Activated CD4-positive, alpha-beta T cell treated with anti-CD3 and anti-CD28 coated beads, Interleukin-2, amount 10 ng/mL, durations not matched to agents 24 days and 14 days (primary cell): Measurements from ENCODE around the gene TMPRSS6. TPM values are rescaled to one million over a fixed set of nuclear protein-coding genes. Genes with fewer than 3 reads are reported as not detected.

ENCODE experiments used
- DNase-seq: peaks from one replicate; pipeline ENCODE4 v3.0.0; 2022
- H3K27ac Mint-ChIP-seq: one replicate; pipeline ENCODE4 v1.8.0; 2022; ENCODE audit warnings: mild to moderate bottlenecking, mixed read lengths
- H3K27me3 Mint-ChIP-seq: one replicate; pipeline ENCODE4 v1.8.0; 2022; ENCODE audit warnings: mixed read lengths
- H3K36me3 Mint-ChIP-seq: one replicate; pipeline ENCODE4 v1.8.0; 2022; ENCODE audit warnings: low read depth, mild to moderate bottlenecking, mixed read lengths
- H3K4me1 Mint-ChIP-seq: one replicate; pipeline ENCODE4 v1.8.0; 2021; ENCODE audit warnings: mixed read lengths
- H3K4me3 Mint-ChIP-seq: one replicate; pipeline ENCODE4 v1.8.0; 2022; ENCODE audit warnings: mild to moderate bottlenecking, moderate library complexity, mixed read lengths
- H3K9me3 Mint-ChIP-seq: one replicate; pipeline ENCODE4 v1.8.0; 2021; ENCODE audit warnings: mixed read lengths
- intact Hi-C: fragments of 100-400 bp; cut with micrococcal nuclease; formaldehyde crosslinking; loops from one replicate; pipeline ENCODE4 v1.15.1; 2023
- total RNA-seq: library from RNA; stranded (reverse); gene quantifications from 2 replicates; pipeline ENCODE4 v1.2.3, GENCODE V29; 2022

TMPRSS6 gene
- total RNA-seq, 1 donor from 2014 or later: 6.8 TPM

DNA sequence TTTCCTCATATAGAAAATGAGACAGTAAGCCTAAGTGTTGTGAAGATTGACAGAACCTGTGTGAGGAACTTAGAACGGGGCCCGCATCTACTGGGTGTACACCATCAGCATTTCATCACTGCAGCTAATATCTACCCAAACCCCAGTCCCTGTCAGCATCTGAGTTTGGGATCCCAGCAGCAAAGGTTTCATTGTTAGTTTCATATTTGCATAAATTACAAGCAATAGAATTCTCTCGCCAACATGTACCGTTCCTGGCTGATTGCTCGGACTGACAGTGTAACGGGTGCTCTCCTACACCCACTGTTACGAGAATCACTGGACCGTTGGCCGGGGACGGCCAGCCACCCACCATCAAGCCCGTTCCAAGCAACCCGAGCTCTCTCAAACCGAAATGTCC lies 10.4 kb upstream of the TMPRSS6 start:
- H3K4me1 Mint-ChIP-seq: peaks cover 79% of the 10 kb centered on the region
- no peak for DNase-seq
- peak overlapping the region; percentile 98 for H3K27ac Mint-ChIP-seq
- no peak overlapping the region for H3K4me3 Mint-ChIP-seq
- H3K27me3 Mint-ChIP-seq: no peaks in the 10 kb centered on the region
- H3K36me3 Mint-ChIP-seq: peaks cover 35% of the 10 kb centered on the region
- intact Hi-C loops: loop anchor here (2.0 to 5.0 kb wide), 2 partner anchors 19 to 122 kb away; partner anchors contain the start of gene RAC2
- H3K9me3 Mint-ChIP-seq: no peaks in the 10 kb centered on the region

DNA sequence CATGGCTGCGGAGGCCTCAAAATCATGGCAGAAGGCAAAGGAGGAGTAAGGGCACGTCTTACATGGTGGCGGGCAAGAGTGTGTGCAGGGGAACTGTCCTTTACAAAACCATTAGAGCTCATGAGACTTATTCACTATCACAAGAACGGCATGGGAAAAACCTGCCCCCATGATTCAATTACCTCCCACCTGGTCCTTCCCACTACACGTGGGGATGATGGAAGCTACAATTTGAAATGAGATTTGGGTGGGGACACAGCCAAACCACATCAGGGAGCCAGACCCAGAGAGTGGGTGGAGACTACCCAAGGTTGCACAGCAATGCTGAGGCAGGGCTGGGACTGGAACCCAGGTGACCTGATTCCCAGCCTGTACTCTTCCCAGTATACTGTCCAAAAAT lies 8.6 kb upstream of the TMPRSS6 start:
- Mint-ChIP-seq H3K27me3 (no peaks in the 10 kb centered on the region), H3K9me3 (no peaks in the 10 kb centered on the region), H3K27ac (peak overlapping the region; percentile 41), H3K4me1 (peaks cover 66% of the 10 kb centered on the region), H3K4me3 (peak overlapping the region; percentile 17), H3K36me3 (peaks cover 25% of the 10 kb centered on the region)
- intact Hi-C loops: no loop called here
- DNase-seq: no peak

DNA sequence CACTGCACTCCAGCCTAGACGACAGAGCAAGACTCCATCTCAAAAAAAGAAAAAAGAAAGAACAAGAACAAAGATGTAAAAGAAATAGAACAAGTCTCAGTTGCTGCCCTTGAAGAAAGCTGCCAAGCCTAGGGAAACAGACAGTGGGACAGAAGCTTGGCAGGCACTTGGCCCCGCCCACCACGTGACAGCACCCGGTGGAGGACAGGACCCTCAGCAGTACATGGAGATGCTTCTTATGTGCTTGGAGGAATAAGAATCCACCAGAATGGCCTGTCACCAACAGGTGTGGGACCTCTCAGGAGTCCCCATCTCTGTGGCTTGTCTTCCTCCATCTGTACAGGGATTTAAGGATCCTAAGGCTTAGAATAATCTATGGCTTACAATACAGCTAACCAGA lies 7.6 kb upstream of the TMPRSS6 start:
- no peak overlapping the region for H3K4me3 Mint-ChIP-seq
- no peaks in the 10 kb centered on the region for H3K9me3 Mint-ChIP-seq
- no peak overlapping the region for H3K27ac Mint-ChIP-seq
- intact Hi-C loops: no loop called here
- peaks cover 25% of the 10 kb centered on the region for H3K36me3 Mint-ChIP-seq
- H3K4me1 Mint-ChIP-seq: peaks cover 56% of the 10 kb centered on the region
- H3K27me3 Mint-ChIP-seq: no peaks in the 10 kb centered on the region
- DNase-seq: no peak

DNA sequence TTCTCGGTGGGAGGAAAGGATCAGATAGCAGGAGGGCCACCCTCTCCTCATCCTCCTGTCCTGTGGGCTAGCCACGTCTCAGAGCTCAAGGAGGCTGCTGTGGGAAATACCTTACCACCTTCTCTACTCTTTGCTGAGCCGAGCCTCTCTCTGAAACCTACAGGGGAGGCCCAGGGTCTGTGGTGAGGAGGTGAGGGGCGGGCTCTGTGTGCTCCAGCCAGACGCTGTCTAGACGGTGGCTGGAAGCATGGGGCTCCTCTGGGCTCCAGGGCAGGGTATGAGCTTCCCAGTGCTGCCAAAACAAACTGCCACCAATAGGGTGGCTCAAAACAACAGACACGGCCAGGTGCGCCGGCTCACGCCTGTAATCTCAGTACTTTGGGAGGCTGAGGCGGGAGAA lies 5.5 kb upstream of the TMPRSS6 start:
- Mint-ChIP-seq H3K27me3 (no peaks in the 10 kb centered on the region), H3K27ac (no peak overlapping the region), H3K4me3 (no peak overlapping the region), H3K36me3 (peaks cover 22% of the 10 kb centered on the region), H3K9me3 (no peaks in the 10 kb centered on the region), H3K4me1 (peaks cover 40% of the 10 kb centered on the region)
- intact Hi-C loops: no loop called here
- no peak for DNase-seq

DNA sequence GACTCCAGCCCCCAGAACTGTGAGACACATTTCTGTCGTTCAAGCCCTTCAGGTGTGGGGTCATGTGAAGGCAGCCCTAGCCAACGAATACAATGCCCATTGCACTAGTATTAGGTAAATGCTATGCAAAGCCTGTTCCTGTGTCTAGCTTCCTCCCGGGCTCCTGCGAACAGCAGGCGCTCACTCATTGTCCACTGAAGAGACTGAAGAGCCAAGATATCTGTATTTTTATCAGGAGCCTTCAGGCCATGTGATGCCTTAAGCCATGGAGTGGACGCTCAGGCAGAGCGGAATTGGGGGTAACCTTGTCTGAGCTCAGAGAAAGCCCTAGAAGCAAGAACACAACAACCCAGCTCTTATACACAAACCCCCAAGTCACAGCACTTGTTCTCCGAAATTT lies 4.2 kb upstream of the TMPRSS6 start:
- DNase-seq: no peak
- intact Hi-C loops: no loop called here
- Mint-ChIP-seq H3K27ac (no peak overlapping the region), H3K4me3 (no peak overlapping the region), H3K36me3 (peaks cover 14% of the 10 kb centered on the region), H3K9me3 (no peaks in the 10 kb centered on the region), H3K27me3 (no peaks in the 10 kb centered on the region), H3K4me1 (peaks cover 29% of the 10 kb centered on the region)

DNA sequence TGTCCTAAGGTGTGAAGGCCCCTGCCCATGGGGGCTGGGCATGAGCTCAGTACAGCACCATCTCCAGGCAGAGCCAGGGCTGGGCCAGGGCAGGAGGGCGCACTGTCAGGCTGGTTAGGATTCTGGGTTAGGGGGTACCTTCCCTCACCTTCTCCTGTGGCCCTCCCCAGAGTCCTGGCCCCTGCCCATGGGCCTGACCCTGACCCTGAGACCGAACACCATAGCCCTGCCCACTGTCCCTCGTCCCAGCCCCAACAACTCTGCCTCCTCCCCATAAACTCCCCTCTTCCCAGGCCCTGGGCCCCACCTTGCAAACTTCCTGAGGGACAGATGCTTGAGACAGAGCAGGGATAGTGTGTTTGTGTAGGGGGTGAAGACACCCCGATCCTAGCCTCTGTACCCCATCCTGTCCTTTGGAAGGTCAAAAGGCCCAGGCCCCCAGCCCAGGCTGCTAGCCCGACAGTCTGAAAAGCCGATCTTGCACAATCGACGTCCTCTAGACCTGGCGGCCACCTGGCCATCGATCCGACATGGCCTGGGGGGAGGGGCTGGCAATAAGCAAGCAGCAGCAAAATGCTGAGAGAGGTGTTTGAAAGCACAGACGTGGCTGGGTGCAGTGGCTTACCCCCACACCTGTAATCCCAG lies 2.7 kb upstream of the TMPRSS6 start:
- Mint-ChIP-seq H3K4me3 (no peak overlapping the region), H3K9me3 (no peaks in the 10 kb centered on the region), H3K27me3 (no peaks in the 10 kb centered on the region), H3K4me1 (peaks cover 19% of the 10 kb centered on the region), H3K27ac (no peak overlapping the region), H3K36me3 (peaks cover 7% of the 10 kb centered on the region)
- DNase-seq: no peak
- intact Hi-C loops: no loop called here

DNA sequence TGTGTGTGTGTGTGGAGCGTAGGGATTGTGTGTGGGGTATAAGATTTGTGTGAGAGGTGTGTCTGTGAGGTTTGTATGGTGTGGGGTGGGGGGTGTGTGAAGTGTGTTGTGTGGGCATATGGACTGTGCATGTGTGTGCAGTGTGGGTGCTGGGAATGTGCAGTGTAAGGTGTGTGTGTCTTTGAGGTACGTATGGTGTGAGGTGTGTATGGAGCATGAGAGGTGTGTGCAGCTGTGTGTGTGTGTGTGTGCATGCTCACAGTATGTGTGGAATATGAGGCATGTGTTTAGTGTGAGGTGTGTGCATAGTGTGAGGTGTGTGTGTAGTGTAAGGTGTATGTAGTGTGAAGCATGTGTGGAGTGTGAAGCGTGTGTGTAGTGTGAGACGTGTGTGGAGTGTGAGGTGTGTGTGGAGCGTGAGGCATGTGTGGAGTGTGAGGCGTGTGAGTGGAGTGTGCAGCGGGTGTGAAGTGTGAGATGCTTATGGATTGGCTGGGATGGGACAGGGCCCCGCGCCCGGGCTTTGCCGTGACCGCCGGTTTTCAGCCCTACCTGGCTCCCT lies 1.7 kb upstream of the TMPRSS6 start:
- Mint-ChIP-seq H3K9me3 (no peaks in the 10 kb centered on the region), H3K27ac (no peak overlapping the region), H3K4me3 (no peak overlapping the region), H3K27me3 (no peaks in the 10 kb centered on the region), H3K4me1 (peaks cover 15% of the 10 kb centered on the region), H3K36me3 (peaks cover 7% of the 10 kb centered on the region)
- DNase-seq: no peak
- intact Hi-C loops: no loop called here

DNA sequence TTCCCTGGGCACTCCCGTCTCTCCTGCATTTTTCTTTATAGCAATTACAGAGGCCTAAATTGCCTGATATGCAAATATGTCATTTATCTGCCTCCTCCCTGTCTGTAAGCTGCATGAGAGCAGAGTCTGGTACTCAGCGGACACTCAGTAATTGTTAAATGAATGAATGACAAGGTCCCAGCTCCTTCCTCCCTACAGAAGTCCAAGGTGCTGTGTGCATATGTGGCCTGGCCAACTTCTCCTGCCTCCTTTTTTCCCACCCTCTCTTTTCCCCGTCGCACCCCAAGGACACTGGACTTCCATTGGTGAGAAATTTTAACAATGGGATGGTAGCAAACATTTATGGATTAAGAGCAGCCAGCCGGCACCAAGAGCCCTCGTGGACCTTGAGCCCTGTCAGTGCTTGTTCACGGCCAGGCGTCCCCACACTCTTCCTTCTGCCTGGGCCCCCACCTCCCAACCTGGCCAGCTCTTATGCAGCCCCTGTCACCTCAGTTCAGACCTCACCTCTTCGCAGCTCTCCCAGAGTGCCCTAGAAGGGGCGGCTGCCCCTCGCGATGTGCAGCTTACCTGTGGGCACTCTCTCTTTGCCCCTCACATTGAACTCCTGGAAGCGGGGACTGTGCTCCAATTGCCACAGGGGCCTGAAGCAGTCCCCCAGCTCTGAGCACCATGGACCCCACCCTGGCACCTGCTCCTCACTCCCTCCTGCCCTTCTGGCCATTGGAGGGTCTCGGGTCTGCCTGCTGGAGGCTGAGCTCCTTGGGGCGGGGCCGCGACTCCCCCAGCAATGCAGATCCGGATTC lies 1.5 kb downstream of the TMPRSS6 start:
- no peak for DNase-seq
- H3K9me3 Mint-ChIP-seq: no peaks in the 10 kb centered on the region
- H3K4me1 Mint-ChIP-seq: peaks cover 11% of the 10 kb centered on the region
- peaks cover 4% of the 10 kb centered on the region for H3K36me3 Mint-ChIP-seq
- H3K27ac Mint-ChIP-seq: no peak overlapping the region
- no peak overlapping the region for H3K4me3 Mint-ChIP-seq
- intact Hi-C loops: no loop called here
- no peaks in the 10 kb centered on the region for H3K27me3 Mint-ChIP-seq

DNA sequence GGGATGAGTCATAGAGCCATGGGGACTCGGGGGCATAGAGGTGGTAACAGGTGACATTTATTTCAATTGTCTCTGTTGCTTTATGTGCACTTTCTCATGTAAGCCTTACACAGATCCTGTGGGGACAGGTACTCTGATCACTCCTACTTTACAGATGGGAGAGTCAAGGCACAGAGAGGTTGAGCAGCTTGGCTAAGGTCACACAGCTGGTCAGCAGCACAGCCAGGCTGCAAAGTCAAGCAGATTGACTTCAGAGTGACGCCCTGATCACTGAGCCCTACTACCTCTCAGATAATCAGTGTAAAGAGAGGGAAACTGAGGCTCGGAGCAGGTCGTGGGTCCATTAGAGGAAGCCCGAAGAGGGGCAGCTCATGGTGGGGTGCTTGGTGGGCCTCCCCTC lies 3.5 kb downstream of the TMPRSS6 start:
- Mint-ChIP-seq H3K27ac (no peak overlapping the region), H3K9me3 (no peaks in the 10 kb centered on the region), H3K4me1 (peaks cover 11% of the 10 kb centered on the region), H3K27me3 (no peaks in the 10 kb centered on the region), H3K36me3 (no peaks in the 10 kb centered on the region), H3K4me3 (no peak overlapping the region)
- no peak for DNase-seq
- intact Hi-C loops: no loop called here

DNA sequence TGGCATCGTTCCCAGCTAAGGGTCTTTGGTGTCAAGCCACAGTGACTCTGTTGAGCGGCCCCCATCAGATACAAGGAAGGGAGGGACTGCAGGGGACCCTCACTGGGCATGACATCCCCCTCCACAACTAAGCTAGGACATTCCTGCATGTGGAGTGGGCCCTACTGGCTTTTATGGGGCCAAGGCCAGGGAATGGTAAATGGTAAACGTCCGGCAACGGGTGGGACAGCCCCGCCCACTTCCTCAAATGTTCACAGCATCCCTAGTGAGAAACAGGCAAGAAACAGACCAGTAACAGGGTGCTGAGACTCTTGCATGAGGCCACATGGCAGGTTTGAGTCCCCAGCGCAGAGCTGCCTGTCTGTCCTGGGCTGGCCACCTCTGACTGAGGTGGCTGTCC lies 4.4 kb downstream of the TMPRSS6 start:
- H3K27ac Mint-ChIP-seq: no peak overlapping the region
- H3K36me3 Mint-ChIP-seq: no peaks in the 10 kb centered on the region
- H3K9me3 Mint-ChIP-seq: no peaks in the 10 kb centered on the region

DNA sequence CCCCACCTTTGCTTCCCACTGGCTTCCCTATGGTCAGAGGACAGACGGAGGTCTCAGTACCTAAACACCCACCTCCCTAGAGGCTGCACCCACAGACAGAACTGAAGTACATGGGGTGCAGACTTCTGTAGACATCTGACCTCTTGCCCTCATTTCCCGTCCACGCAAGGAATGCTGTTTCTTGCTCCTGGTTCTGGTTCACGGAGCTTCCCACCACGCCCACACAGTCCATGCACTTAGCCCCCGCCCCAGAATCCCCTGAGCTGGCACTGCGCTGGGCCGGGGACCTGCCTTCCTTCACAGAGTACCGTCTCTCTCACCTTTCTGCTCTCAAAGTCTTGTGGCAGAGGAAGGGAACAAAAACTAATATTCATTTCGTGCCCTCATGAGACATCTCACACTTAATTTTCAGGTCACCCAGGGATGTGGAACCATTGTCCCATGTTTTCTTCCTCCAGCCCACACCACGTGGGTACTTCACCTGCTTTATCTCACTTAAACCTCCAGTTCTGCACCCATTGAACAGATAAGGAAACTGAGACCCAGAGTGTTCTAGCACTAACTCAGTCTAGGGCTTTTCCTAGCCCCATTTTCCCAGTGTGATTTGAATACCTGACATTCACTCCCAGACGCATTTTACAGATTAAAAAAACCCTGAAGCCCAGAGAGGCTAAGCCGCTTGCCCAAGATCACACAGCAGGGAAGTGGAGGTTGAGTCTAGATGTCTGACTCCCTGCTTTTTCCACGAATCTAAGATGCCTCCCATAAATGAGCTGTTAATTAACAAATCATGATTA lies 5.7 kb downstream of the TMPRSS6 start:
- H3K36me3 Mint-ChIP-seq: no peaks in the 10 kb centered on the region
- no peak overlapping the region for H3K4me3 Mint-ChIP-seq
- no peak for DNase-seq
- H3K4me1 Mint-ChIP-seq: peaks cover 24% of the 10 kb centered on the region
- intact Hi-C loops: no loop called here
- H3K27me3 Mint-ChIP-seq: no peaks in the 10 kb centered on the region
- H3K9me3 Mint-ChIP-seq: no peaks in the 10 kb centered on the region
- no peak overlapping the region for H3K27ac Mint-ChIP-seq

More for the DNA sequence above, 4.4 kb downstream of the TMPRSS6 start:
- intact Hi-C loops: no loop called here
- Mint-ChIP-seq H3K4me1 (peaks cover 17% of the 10 kb centered on the region), H3K27me3 (no peaks in the 10 kb centered on the region), H3K4me3 (no peak overlapping the region)
- DNase-seq: no peak

DNA sequence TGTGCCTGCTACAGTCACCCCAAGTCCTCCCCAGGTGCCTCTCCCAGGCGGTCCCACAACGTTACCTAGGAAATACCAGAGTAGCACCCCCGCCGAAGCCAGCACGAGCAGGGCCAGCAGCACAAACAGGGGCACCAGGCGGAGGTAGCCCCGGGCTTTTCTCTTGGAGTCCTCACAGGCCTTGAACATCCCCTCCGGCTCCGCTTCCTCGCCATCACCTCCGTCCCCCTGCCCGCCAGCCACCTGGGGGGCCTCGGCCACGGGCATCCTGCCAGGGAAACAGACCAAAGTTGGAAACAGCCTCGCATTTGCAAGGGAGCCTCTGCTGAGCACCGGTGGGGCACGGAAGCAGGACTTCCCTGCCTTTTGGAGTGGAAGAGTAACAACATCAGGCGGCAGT lies 6.4 kb downstream of the TMPRSS6 start:
- Mint-ChIP-seq H3K27ac (no peak overlapping the region), H3K36me3 (no peaks in the 10 kb centered on the region), H3K27me3 (no peaks in the 10 kb centered on the region), H3K4me1 (peaks cover 29% of the 10 kb centered on the region), H3K9me3 (no peaks in the 10 kb centered on the region), H3K4me3 (no peak overlapping the region)
- intact Hi-C loops: no loop called here
- no peak for DNase-seq

DNA sequence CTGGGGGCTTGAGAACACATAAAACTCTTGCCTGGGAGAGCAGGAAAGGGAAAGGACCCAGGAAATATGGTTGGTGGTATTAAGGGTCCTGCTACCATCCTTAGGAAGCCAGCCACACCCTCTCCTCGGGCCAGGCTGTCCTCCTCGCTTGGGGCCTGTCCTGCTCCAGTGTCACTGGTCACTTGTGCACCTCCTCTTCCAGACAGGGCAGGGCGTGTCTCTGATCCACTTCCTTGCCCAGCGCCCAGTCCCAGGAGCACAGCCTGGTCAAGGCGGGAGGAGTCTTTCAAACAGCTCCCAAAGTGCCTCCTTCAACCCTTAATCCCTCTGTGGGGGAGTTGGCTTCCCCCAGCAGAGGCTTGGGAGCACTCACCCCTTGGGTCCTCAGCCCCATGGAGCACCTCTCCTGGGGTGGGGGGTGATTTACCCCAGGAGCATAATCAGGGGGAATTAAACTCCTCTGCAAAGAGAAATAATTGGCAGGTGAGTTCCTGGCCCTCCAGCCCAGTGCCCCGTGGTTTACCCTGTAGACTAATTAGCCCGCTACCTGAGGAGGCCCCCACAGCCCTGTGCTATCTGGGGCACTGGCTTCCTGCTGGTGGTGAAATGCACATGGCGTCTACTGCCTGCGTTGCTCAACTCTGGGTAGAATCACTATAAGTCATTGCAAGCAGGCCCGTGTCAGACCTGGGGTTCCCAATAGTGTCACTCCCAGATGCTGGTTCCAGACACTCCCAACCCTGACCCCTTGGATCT lies 8.0 kb downstream of the TMPRSS6 start:
- intact Hi-C loops: loop anchor here (2.0 kb wide), 1 partner anchor 19 kb away; no protein-coding TSS in a partner anchor
- Mint-ChIP-seq H3K4me1 (peaks cover 29% of the 10 kb centered on the region), H3K36me3 (no peaks in the 10 kb centered on the region), H3K4me3 (no peak overlapping the region), H3K9me3 (no peaks in the 10 kb centered on the region), H3K27ac (no peak overlapping the region), H3K27me3 (no peaks in the 10 kb centered on the region)
- DNase-seq: no peak
